ENCODE data around the gene TBCE. TPM values are rescaled to one million over a fixed set of nuclear protein-coding genes. Genes with fewer than 3 reads are reported as not detected.

The TBCE gene
- total and polyA plus RNA-seq, 9 of the 15 experiments (the other 6 are each of a cell fraction or from before 2014, with no cell fraction given): 52.6 to 92.1 (median 82.1) TPM

Small RNAs within 50 kb of the gene (small RNA-seq; reads per million reads assigned to genes)
- gene AL391994.1: not detected
- gene RPS21P1: not detected

Other genes with a start within 250 kb of the TBCE start
- gene TOMM20, start 238.6 kb upstream of the TBCE start, total RNA-seq (2014; rRNA removed): 136 and 154 TPM in 2 replicates
- gene TOMM20, start 238.6 kb upstream of the TBCE start, total RNA-seq (2014; rRNA removed; fragmentation: Illumina TruSeq; extraction: Trizol): 165 and 211 TPM in 2 replicates
- gene TOMM20, start 238.6 kb upstream of the TBCE start, total RNA-seq (2015; rRNA removed; fragmentation: Illumina TruSeq; extraction: Trizol): 124 and 131 TPM in 2 replicates
- 222 and 252 TPM in 2 replicates for gene TOMM20, start 238.6 kb upstream of the TBCE start, total RNA-seq (2021)
- 334 and 469 TPM in 2 replicates for gene TOMM20, start 238.6 kb upstream of the TBCE start, polyA plus RNA-seq (2011; rRNA removed)
- gene TOMM20, start 238.6 kb upstream of the TBCE start, polyA plus RNA-seq (2014; fragmentation: Illumina TruSeq; extraction: Trizol): 231 and 254 TPM in 2 replicates
- gene TOMM20, start 238.6 kb upstream of the TBCE start, polyA plus RNA-seq (2014; fragmentation: Nextera tagmentation; extraction: Ambion mirVana): 100 to 1,000 TPM in 1 of 2 experiments, 10 to 100 TPM in 1; 70.6 to 102 TPM
- gene TOMM20, start 238.6 kb upstream of the TBCE start, polyA plus RNA-seq (2014; rRNA removed): 159 and 165 TPM in 2 replicates
- gene RBM34, start 206.2 kb upstream of the TBCE start, total RNA-seq (2014; rRNA removed): 96.6 and 98.2 TPM in 2 replicates
- 135 and 160 TPM in 2 replicates for gene RBM34, start 206.2 kb upstream of the TBCE start, total RNA-seq (2014; rRNA removed; fragmentation: Illumina TruSeq; extraction: Trizol)
- gene RBM34, start 206.2 kb upstream of the TBCE start, total RNA-seq (2015; rRNA removed; fragmentation: Illumina TruSeq; extraction: Trizol): 154 and 162 TPM in 2 replicates
- 116 and 118 TPM in 2 replicates for gene RBM34, start 206.2 kb upstream of the TBCE start, total RNA-seq (2021)
- gene RBM34, start 206.2 kb upstream of the TBCE start, polyA plus RNA-seq (2011; rRNA removed): 57.7 and 64.0 TPM in 2 replicates
- 145 and 178 TPM in 2 replicates for gene RBM34, start 206.2 kb upstream of the TBCE start, polyA plus RNA-seq (2014; fragmentation: Illumina TruSeq; extraction: Trizol)
- 100 to 1,000 TPM; 116 to 141 TPM for gene RBM34, start 206.2 kb upstream of the TBCE start, polyA plus RNA-seq (2014; fragmentation: Nextera tagmentation; extraction: Ambion mirVana)
- 99.9 and 124 TPM in 2 replicates for gene RBM34, start 206.2 kb upstream of the TBCE start, polyA plus RNA-seq (2014; rRNA removed)
- 23.6 and 37.2 TPM in 2 replicates for gene ARID4B, start 39.2 kb upstream of the TBCE start, total RNA-seq (2014; rRNA removed)
- 37.9 and 42.9 TPM in 2 replicates for gene ARID4B, start 39.2 kb upstream of the TBCE start, total RNA-seq (2014; rRNA removed; fragmentation: Illumina TruSeq; extraction: Trizol)
- gene ARID4B, start 39.2 kb upstream of the TBCE start, total RNA-seq (2015; rRNA removed; fragmentation: Illumina TruSeq; extraction: Trizol): 33.3 and 38.9 TPM in 2 replicates
- gene ARID4B, start 39.2 kb upstream of the TBCE start, total RNA-seq (2021): 24.2 and 24.4 TPM in 2 replicates
- 12.3 and 17.7 TPM in 2 replicates for gene ARID4B, start 39.2 kb upstream of the TBCE start, polyA plus RNA-seq (2011; rRNA removed)
- 16.9 and 18.5 TPM in 2 replicates for gene ARID4B, start 39.2 kb upstream of the TBCE start, polyA plus RNA-seq (2014; fragmentation: Illumina TruSeq; extraction: Trizol)
- gene ARID4B, start 39.2 kb upstream of the TBCE start, polyA plus RNA-seq (2014; fragmentation: Nextera tagmentation; extraction: Ambion mirVana): 10 to 100 TPM in 1 of 2 experiments, 1 to 10 TPM in 1; 8.4 to 11.8 TPM
- 13.1 and 14.3 TPM in 2 replicates for gene ARID4B, start 39.2 kb upstream of the TBCE start, polyA plus RNA-seq (2014; rRNA removed)
- gene GGPS1, start 38.9 kb upstream of the TBCE start, total RNA-seq (2014; rRNA removed): 18.8 and 29.7 TPM in 2 replicates
- gene GGPS1, start 38.9 kb upstream of the TBCE start, total RNA-seq (2014; rRNA removed; fragmentation: Illumina TruSeq; extraction: Trizol): 50.3 and 66.8 TPM in 2 replicates
- 35.6 and 36.7 TPM in 2 replicates for gene GGPS1, start 38.9 kb upstream of the TBCE start, total RNA-seq (2015; rRNA removed; fragmentation: Illumina TruSeq; extraction: Trizol)
- gene GGPS1, start 38.9 kb upstream of the TBCE start, total RNA-seq (2021): 56.3 and 59.1 TPM in 2 replicates
- 79.2 and 98.2 TPM in 2 replicates for gene GGPS1, start 38.9 kb upstream of the TBCE start, polyA plus RNA-seq (2011; rRNA removed)
- gene GGPS1, start 38.9 kb upstream of the TBCE start, polyA plus RNA-seq (2014; fragmentation: Illumina TruSeq; extraction: Trizol): 70.4 and 72.1 TPM in 2 replicates
- gene GGPS1, start 38.9 kb upstream of the TBCE start, polyA plus RNA-seq (2014; fragmentation: Nextera tagmentation; extraction: Ambion mirVana): 100 to 1,000 TPM in 1 of 2 experiments, 10 to 100 TPM in 1; 97.8 to 104 TPM
- gene GGPS1, start 38.9 kb upstream of the TBCE start, polyA plus RNA-seq (2014; rRNA removed): 45.5 and 47.2 TPM in 2 replicates
- 20.7 and 23.9 TPM in 2 replicates for gene B3GALNT2, start 137.0 kb downstream of the TBCE start, total RNA-seq (2014; rRNA removed)
- gene B3GALNT2, start 137.0 kb downstream of the TBCE start, total RNA-seq (2014; rRNA removed; fragmentation: Illumina TruSeq; extraction: Trizol): 31.7 and 33.7 TPM in 2 replicates
- 25.4 and 27.3 TPM in 2 replicates for gene B3GALNT2, start 137.0 kb downstream of the TBCE start, total RNA-seq (2015; rRNA removed; fragmentation: Illumina TruSeq; extraction: Trizol)
- gene B3GALNT2, start 137.0 kb downstream of the TBCE start, total RNA-seq (2021): 22.9 and 23.7 TPM in 2 replicates
- gene B3GALNT2, start 137.0 kb downstream of the TBCE start, polyA plus RNA-seq (2011; rRNA removed): 26.6 and 27.4 TPM in 2 replicates
- gene B3GALNT2, start 137.0 kb downstream of the TBCE start, polyA plus RNA-seq (2014; fragmentation: Illumina TruSeq; extraction: Trizol): 16.1 and 18.8 TPM in 2 replicates
- gene B3GALNT2, start 137.0 kb downstream of the TBCE start, polyA plus RNA-seq (2014; fragmentation: Nextera tagmentation; extraction: Ambion mirVana): 1 to 10 TPM; 2.0 to 2.7 TPM
- gene B3GALNT2, start 137.0 kb downstream of the TBCE start, polyA plus RNA-seq (2014; rRNA removed): 15.0 and 16.0 TPM in 2 replicates